PFSK-1 (cell line): ENCODE measurements around the gene VAMP4.

Experiments used
- POLR2AphosphoS5 ChIP-seq: IDR thresholded peaks from 2 replicates; pipeline ENCODE4 v1.6.1; 2012; ENCODE audit warnings: low read depth, mild to moderate bottlenecking, control low read depth, low read length, moderate library complexity
- SIN3A ChIP-seq: IDR thresholded peaks from 2 replicates; pipeline ENCODE4 v1.6.1; 2012; ENCODE audit warnings: mild to moderate bottlenecking, low read length, moderate library complexity, borderline replicate concordance; ENCODE audit not compliant: insufficient read depth
- TF ChIP-seq, protein P1 (sequence below), 2 experiments: IDR thresholded peaks; 2 replicates each; pipeline versions ENCODE4 v1.6.1 to v1.8.0; 2011 to 2012; ENCODE audit warnings: low read depth in 2 of 2, low read length in 2 of 2, control low read depth in 1 of 2, inconsistent platforms in 1 of 2, mild to moderate bottlenecking in 1 of 2, moderate library complexity in 1 of 2; ENCODE audit not compliant: insufficient read depth in 1 of 2

DNA sequence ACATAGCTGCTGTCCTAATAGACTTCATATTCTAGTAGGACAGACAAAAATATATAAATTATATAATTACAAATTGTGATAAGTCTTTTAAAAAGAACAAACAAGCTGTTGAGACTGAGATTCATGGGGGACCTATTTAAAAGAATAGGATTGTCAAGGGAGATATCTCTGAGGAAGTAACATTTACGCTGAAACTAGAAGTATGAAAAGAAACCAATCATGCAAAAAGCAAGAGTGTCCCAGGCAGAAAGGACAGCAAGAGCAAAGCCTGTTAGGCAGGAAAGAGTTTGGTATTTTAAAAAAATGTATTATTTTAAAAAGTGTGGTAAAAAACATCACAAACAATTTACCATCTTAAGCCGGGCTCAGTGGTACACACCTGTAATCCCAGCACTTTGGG lies 30.4 kb upstream of the VAMP4 start:
- TF ChIP-seq, protein P1, sequence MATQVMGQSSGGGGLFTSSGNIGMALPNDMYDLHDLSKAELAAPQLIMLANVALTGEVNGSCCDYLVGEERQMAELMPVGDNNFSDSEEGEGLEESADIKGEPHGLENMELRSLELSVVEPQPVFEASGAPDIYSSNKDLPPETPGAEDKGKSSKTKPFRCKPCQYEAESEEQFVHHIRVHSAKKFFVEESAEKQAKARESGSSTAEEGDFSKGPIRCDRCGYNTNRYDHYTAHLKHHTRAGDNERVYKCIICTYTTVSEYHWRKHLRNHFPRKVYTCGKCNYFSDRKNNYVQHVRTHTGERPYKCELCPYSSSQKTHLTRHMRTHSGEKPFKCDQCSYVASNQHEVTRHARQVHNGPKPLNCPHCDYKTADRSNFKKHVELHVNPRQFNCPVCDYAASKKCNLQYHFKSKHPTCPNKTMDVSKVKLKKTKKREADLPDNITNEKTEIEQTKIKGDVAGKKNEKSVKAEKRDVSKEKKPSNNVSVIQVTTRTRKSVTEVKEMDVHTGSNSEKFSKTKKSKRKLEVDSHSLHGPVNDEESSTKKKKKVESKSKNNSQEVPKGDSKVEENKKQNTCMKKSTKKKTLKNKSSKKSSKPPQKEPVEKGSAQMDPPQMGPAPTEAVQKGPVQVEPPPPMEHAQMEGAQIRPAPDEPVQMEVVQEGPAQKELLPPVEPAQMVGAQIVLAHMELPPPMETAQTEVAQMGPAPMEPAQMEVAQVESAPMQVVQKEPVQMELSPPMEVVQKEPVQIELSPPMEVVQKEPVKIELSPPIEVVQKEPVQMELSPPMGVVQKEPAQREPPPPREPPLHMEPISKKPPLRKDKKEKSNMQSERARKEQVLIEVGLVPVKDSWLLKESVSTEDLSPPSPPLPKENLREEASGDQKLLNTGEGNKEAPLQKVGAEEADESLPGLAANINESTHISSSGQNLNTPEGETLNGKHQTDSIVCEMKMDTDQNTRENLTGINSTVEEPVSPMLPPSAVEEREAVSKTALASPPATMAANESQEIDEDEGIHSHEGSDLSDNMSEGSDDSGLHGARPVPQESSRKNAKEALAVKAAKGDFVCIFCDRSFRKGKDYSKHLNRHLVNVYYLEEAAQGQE (IDR thresholded peaks at IDR 0.05; ENCODE audit: insufficient read depth in 1 of 2, low read depth in 2 of 2, low read length in 2 of 2): no peak
- no peak for TF ChIP-seq POLR2AphosphoS5
- TF ChIP-seq SIN3A: no peak
